ENCODE results near the gene PREX1. TPM values are rescaled to one million over a fixed set of nuclear protein-coding genes. Genes with fewer than 3 reads are reported as not detected.

The PREX1 gene
- total RNA-seq, 1 experiment from 2014 or later = 20.0 TPM

GRCh38 chr20:48818481-48818987, 9.3 kb downstream of the PREX1 start:
- in situ Hi-C loops (cut with HindIII; ENCODE audit: low pct_unique_long_range_greater_than_20kb, low sequenced_read_pairs) = no loop called here
- no TSS peak for BruUV-seq (replicated peaks)

GRCh38 chr20:48818031-48818370, 9.8 kb downstream of the PREX1 start:
- no TSS peak for BruUV-seq (replicated peaks)
- H3K4me1 ChIP-seq (ENCODE audit: control insufficient read depth, insufficient read depth, low read length) = peaks cover 6% of the 10 kb centered on the region
- H3K4me3 ChIP-seq (ENCODE audit: low read depth in 2 of 2, low read length in 2 of 2) = no peak overlapping the region
- ChIA-PET POLR2A (no interaction called here), CTCF (interaction anchor here (0.7 kb wide), 1 partner anchor 81 kb away, joined by 3 read pairs; no protein-coding TSS in a partner anchor)
- intact Hi-C loops (cut with micrococcal nuclease; ENCODE audit: unreplicated experiment) (no loop called here), in situ Hi-C loops (cut with HindIII; ENCODE audit: low pct_unique_long_range_greater_than_20kb, low sequenced_read_pairs) (no loop called here)
- no peak overlapping the region for H3K27ac ChIP-seq (ENCODE audit: low read length)
- TF ChIP-seq CTCF (IDR thresholded peaks at IDR 0.05) (no peak), POLR2AphosphoS5 (IDR thresholded peaks at IDR 0.05; ENCODE audit: low read depth, low read length) (no peak)
- no peaks in the 10 kb centered on the region for H3K27me3 ChIP-seq (ENCODE audit: control insufficient read depth, insufficient read depth, low read length)
- ATAC-seq = no peak
- H3K9me3 ChIP-seq (ENCODE audit: control insufficient read depth, insufficient read depth, low read depth, low read length) = no peaks in the 10 kb centered on the region
- no peak for DNase-seq (ENCODE audit: low read depth, low spot score)
- H3K36me3 ChIP-seq (ENCODE audit: control insufficient read depth, insufficient read depth, low read length) = no peaks in the 10 kb centered on the region

More at GRCh38 chr20:48818481-48818987, 9.3 kb downstream of the PREX1 start:
- no peaks in the 10 kb centered on the region for H3K27me3 ChIP-seq (ENCODE audit: control insufficient read depth, insufficient read depth, low read length)
- no peak overlapping the region for H3K4me3 ChIP-seq (ENCODE audit: low read depth in 2 of 2, low read length in 2 of 2)
- TF ChIP-seq CTCF (IDR thresholded peaks at IDR 0.05) = no peak
- no peak for TF ChIP-seq REST (IDR thresholded peaks at IDR 0.05; ENCODE audit: insufficient read depth in 1 of 2, low read depth in 2 of 2, low read length in 1 of 2)
- no peak for TF ChIP-seq SIN3A (IDR thresholded peaks at IDR 0.05; ENCODE audit: borderline replicate concordance, insufficient read depth, low read depth, low read length)
- TF ChIP-seq TCF7L2 (IDR thresholded peaks at IDR 0.05; ENCODE audit: low read depth, low read length) = no peak
- no peak for TF ChIP-seq POLR2AphosphoS5 (IDR thresholded peaks at IDR 0.05; ENCODE audit: low read depth, low read length)
- intact Hi-C loops (cut with micrococcal nuclease; ENCODE audit: unreplicated experiment) = no loop called here
- H3K27ac ChIP-seq (ENCODE audit: low read length) = no peak overlapping the region
- H3K4me1 ChIP-seq (ENCODE audit: control insufficient read depth, insufficient read depth, low read length) = peaks cover 8% of the 10 kb centered on the region
- no peak for ATAC-seq
- no peaks in the 10 kb centered on the region for H3K36me3 ChIP-seq (ENCODE audit: control insufficient read depth, insufficient read depth, low read length)
- CTCF ChIA-PET = interaction anchor here (0.7 kb wide), 1 partner anchor 80 kb away, joined by 3 read pairs; no protein-coding TSS in a partner anchor
- no peaks in the 10 kb centered on the region for H3K9me3 ChIP-seq (ENCODE audit: control insufficient read depth, insufficient read depth, low read depth, low read length)
- DNase-seq (ENCODE audit: low read depth, low spot score) = no peak
- POLR2A ChIA-PET = no interaction called here

All from Panc1 (cell line).